Caco-2 (cell line): Measurements from ENCODE around the gene NEB. TPM values are rescaled to one million over a fixed set of nuclear protein-coding genes. Genes with fewer than 3 reads are reported as not detected.

Source experiments
- BruUV-seq: library from RNA; stranded (reverse); fragments of 400-500 nt; replicated peaks from 2 replicates; lab custom pipeline; 2021; lab: Mats Ljungman, UMichigan
- CTCF ChIA-PET: fragments of 300-600 bp; sonication (Branson Sonifier 250); formaldehyde crosslinking; loops from one replicate; lab custom pipeline; 2022; ENCODE audit warnings: antibody characterized with exemption; lab: Charles Lee
- POLR2A ChIA-PET: fragments of 300-600 bp; sonication (Branson Sonifier 250); formaldehyde crosslinking; loops from one replicate; lab custom pipeline; 2022; ENCODE audit warnings: antibody characterized with exemption; lab: Charles Lee
- DNase-seq, 2 experiments: peaks; one replicate each; pipeline versions ENCODE4 v3.0.0 to v3.0.0-alpha.2; 2020 to 2022
- H3K27me3 ChIP-seq: replicated peaks from 2 replicates; pipeline ENCODE4 v1.6.0; 2011; ENCODE audit warnings: low read length; ENCODE audit not compliant: control insufficient read depth, insufficient read depth
- H3K36me3 ChIP-seq: 2 replicates; pipeline ENCODE4 v1.5.1; 2011; ENCODE audit warnings: low read length; ENCODE audit not compliant: control insufficient read depth, insufficient read depth
- H3K4me1 ChIP-seq: fragments of 250-450 bp; sonication (Bioruptor Pico); 2 replicates; pipeline ENCODE4 v1.5.1; 2020; ENCODE audit warnings: mild to moderate bottlenecking
- H3K4me3 ChIP-seq: 2 replicates; pipeline ENCODE4 v1.5.1; 2011; ENCODE audit warnings: low read depth, mild to moderate bottlenecking, control low read depth, low read length
- H3K9me3 ChIP-seq: fragments of 250-450 bp; sonication (Bioruptor Pico); 2 replicates; pipeline ENCODE4 v1.5.1; 2020; ENCODE audit warnings: mild to moderate bottlenecking, moderate library complexity
- H3K27ac Mint-ChIP-seq: one replicate; pipeline ENCODE4 v1.8.0; 2022; ENCODE audit warnings: mixed read lengths; ENCODE audit not compliant: unreplicated experiment
- H3K27me3 Mint-ChIP-seq: one replicate; pipeline ENCODE4 v1.8.0; 2022; ENCODE audit warnings: mixed read lengths; ENCODE audit not compliant: insufficient read depth, unreplicated experiment
- H3K36me3 Mint-ChIP-seq: one replicate; pipeline ENCODE4 v1.8.0; 2022; ENCODE audit warnings: mild to moderate bottlenecking, mixed read lengths; ENCODE audit not compliant: insufficient read depth, unreplicated experiment
- H3K4me1 Mint-ChIP-seq: one replicate; pipeline ENCODE4 v1.8.0; 2022; ENCODE audit warnings: low read depth, mixed read lengths; ENCODE audit not compliant: unreplicated experiment
- H3K4me3 Mint-ChIP-seq: one replicate; pipeline ENCODE4 v1.8.0; 2022; ENCODE audit warnings: mild to moderate bottlenecking, moderate library complexity, mixed read lengths; ENCODE audit not compliant: unreplicated experiment
- H3K9me3 Mint-ChIP-seq: one replicate; pipeline ENCODE4 v1.8.0; 2022; ENCODE audit warnings: mixed read lengths; ENCODE audit not compliant: unreplicated experiment
- intact Hi-C: fragments of 100-400 bp; cut with micrococcal nuclease; formaldehyde crosslinking; loops from one replicate; pipeline ENCODE4 v1.10.0; 2022; ENCODE audit not compliant: unreplicated experiment
- total RNA-seq: library from RNA; stranded (reverse); gene quantifications from 2 replicates; pipeline ENCODE4 v1.2.3, GENCODE V29; 2022
- TF ChIP-seq, protein P1 (sequence below), 2 experiments: fragments of 200-600 bp in 1 of 2; IDR thresholded peaks; 1 replicate in 1 of 2; 2 replicates in 1 of 2; pipeline versions ENCODE4 v1.5.1 to v1.8.0; 2011 to 2022; ENCODE audit warnings: antibody characterized with exemption in 1 of 2, control low read depth in 1 of 2, inconsistent platforms in 1 of 2, low read depth in 1 of 2, low read length in 1 of 2, mild to moderate bottlenecking in 1 of 2, moderate library complexity in 1 of 2; ENCODE audit not compliant: insufficient read depth in 1 of 2, severe bottlenecking in 1 of 2, unreplicated experiment in 1 of 2

The NEB gene
- total RNA-seq, 1 experiment from 2014 or later: 14.7 TPM

DNA sequence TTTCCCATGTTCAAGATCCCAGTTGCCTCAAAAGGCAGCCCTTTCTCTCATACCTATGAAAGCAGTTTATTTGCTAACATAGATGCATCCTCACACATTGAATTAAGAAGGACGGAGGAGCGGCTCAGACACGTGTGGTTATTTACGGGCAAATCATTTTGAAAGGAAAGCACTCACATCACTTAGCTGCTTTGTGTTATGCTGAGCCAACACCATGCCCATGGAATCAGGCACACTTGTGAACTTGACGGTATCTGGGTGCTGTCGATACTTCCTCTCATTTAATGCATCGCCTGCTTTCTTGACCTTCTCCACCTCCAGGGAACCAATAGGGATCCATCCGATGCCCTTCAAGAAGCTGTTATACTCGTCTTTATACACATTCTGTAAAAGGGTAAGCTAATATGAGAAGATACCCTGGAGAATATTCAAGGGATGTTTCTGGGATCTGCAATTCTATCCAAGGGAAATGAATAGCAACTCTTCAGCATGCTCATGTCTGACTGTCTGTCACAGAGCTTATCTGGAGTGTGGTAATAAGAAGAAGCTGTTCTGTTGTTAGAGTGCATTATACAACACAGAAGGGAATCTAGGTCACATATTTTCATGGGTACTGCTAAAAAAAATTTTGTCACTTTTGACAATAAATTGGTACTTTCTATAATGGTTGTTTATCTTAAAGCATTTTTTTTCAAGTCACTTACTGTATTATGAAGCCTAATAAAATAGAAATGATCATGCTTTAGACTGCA is 63.3 kb downstream of the NEB start:
- Histone ChIP-seq H3K36me3 (no peaks in the 10 kb centered on the region; the same call in 1 of the 2 replicates), H3K27me3 (no peaks in the 10 kb centered on the region), H3K9me3 (no peaks in the 10 kb centered on the region), H3K4me1 (no peaks in the 10 kb centered on the region), H3K4me3 (no peak overlapping the region)
- CTCF ChIA-PET: no interaction called here
- Mint-ChIP-seq H3K36me3 (peaks cover 13% of the 10 kb centered on the region), H3K9me3 (no peaks in the 10 kb centered on the region), H3K27ac (no peak overlapping the region), H3K4me1 (peaks cover 9% of the 10 kb centered on the region), H3K4me3 (no peak overlapping the region), H3K27me3 (no peaks in the 10 kb centered on the region)
- TF ChIP-seq, protein P1, sequence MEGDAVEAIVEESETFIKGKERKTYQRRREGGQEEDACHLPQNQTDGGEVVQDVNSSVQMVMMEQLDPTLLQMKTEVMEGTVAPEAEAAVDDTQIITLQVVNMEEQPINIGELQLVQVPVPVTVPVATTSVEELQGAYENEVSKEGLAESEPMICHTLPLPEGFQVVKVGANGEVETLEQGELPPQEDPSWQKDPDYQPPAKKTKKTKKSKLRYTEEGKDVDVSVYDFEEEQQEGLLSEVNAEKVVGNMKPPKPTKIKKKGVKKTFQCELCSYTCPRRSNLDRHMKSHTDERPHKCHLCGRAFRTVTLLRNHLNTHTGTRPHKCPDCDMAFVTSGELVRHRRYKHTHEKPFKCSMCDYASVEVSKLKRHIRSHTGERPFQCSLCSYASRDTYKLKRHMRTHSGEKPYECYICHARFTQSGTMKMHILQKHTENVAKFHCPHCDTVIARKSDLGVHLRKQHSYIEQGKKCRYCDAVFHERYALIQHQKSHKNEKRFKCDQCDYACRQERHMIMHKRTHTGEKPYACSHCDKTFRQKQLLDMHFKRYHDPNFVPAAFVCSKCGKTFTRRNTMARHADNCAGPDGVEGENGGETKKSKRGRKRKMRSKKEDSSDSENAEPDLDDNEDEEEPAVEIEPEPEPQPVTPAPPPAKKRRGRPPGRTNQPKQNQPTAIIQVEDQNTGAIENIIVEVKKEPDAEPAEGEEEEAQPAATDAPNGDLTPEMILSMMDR (IDR thresholded peaks at IDR 0.05; ENCODE audit: insufficient read depth in 1 of 2, low read depth in 1 of 2, low read length in 1 of 2, severe bottlenecking in 1 of 2, unreplicated experiment in 1 of 2): no peak
- intact Hi-C loops: no loop called here
- BruUV-seq: no TSS peak
- DNase-seq: no peak
- POLR2A ChIA-PET: no interaction called here

DNA sequence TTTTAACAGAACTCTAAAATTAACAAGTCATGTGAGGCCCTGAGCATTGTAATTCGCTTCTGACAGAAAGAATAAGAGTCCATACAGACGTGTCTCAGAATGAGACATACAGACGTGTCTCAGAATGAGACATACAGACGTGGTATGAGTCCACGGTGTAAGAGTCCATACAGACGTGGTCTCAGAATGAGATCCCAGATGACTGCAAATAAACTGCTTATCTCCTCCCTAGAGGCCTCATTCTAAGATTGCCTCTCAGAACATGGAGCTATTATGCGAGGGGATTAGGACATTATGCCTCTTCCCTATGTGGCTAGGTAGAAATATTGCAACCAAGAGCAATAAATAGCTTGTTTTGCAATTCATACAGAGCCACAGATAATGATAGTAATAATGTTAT is 63.9 kb downstream of the NEB start:
- intact Hi-C loops: no loop called here
- ChIA-PET POLR2A (no interaction called here), CTCF (no interaction called here)
- H3K4me3 Mint-ChIP-seq: no peak overlapping the region
- BruUV-seq: no TSS peak
- peaks cover 9% of the 10 kb centered on the region for H3K4me1 Mint-ChIP-seq
- H3K4me1 ChIP-seq: no peaks in the 10 kb centered on the region
- H3K27me3 ChIP-seq: no peaks in the 10 kb centered on the region
- no peak overlapping the region for H3K27ac Mint-ChIP-seq
- no peak overlapping the region for H3K4me3 ChIP-seq
- H3K9me3 ChIP-seq: no peaks in the 10 kb centered on the region
- H3K9me3 Mint-ChIP-seq: no peaks in the 10 kb centered on the region
- H3K36me3 ChIP-seq: no peaks in the 10 kb centered on the region; the same call in 1 of the 2 replicates
- TF ChIP-seq, protein P1 (IDR thresholded peaks at IDR 0.05; ENCODE audit: insufficient read depth in 1 of 2, low read depth in 1 of 2, low read length in 1 of 2, severe bottlenecking in 1 of 2, unreplicated experiment in 1 of 2): no peak
- no peak for DNase-seq
- no peaks in the 10 kb centered on the region for H3K27me3 Mint-ChIP-seq
- peaks cover 13% of the 10 kb centered on the region for H3K36me3 Mint-ChIP-seq

DNA sequence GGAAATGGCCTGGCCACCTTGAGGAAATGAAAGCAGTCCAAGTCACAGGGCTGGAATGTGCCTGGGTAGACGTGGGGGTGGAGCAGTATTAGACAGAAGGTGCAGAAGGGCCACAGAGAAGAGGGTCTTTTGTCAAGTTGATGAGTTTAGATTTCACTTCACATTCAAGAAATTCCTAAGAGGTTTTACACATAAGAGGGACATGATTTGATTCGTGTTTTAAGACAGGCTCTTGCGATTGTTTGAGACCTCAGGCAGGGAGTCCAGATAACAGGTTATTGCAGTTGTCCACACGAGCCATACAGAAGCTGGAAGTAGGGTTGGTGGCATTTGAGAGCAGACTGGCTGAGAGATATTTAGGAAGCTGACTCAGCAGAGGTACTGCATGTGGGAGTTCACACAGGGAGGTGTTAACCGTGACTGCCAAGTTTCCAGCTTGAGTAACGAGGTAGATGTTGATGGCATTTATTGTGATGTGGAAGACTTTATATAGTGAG is 64.6 kb downstream of the NEB start:
- H3K36me3 Mint-ChIP-seq: peaks cover 13% of the 10 kb centered on the region
- no peak for DNase-seq

More for the DNA sequence above, 64.6 kb downstream of the NEB start:
- intact Hi-C loops: no loop called here
- TF ChIP-seq, protein P1 (IDR thresholded peaks at IDR 0.05; ENCODE audit: insufficient read depth in 1 of 2, low read depth in 1 of 2, low read length in 1 of 2, severe bottlenecking in 1 of 2, unreplicated experiment in 1 of 2): no peak
- H3K4me3 Mint-ChIP-seq: no peak overlapping the region
- no peaks in the 10 kb centered on the region for H3K27me3 ChIP-seq
- BruUV-seq: no TSS peak
- no peak overlapping the region for H3K27ac Mint-ChIP-seq
- H3K36me3 ChIP-seq: no peaks in the 10 kb centered on the region; the same call in 1 of the 2 replicates
- peaks cover 9% of the 10 kb centered on the region for H3K4me1 Mint-ChIP-seq
- no peaks in the 10 kb centered on the region for H3K27me3 Mint-ChIP-seq
- H3K9me3 Mint-ChIP-seq: no peaks in the 10 kb centered on the region
- H3K4me1 ChIP-seq: no peaks in the 10 kb centered on the region
- no peak overlapping the region for H3K4me3 ChIP-seq
- CTCF ChIA-PET: no interaction called here
- no peaks in the 10 kb centered on the region for H3K9me3 ChIP-seq
- POLR2A ChIA-PET: no interaction called here
